ENCODE measurements around the gene CHSY3.

The CHSY3 gene

GRCh38 chr5:129899454-129899853 is 4.8 kb upstream of the CHSY3 start:
- H3K9me3 ChIP-seq (ENCODE audit: severe bottlenecking), result no peaks in the 10 kb centered on the region
- H3K4me1 ChIP-seq (ENCODE audit: insufficient read depth, poor library complexity, severe bottlenecking), result no peaks in the 10 kb centered on the region
- no peak overlapping the region for H3K27ac ChIP-seq (ENCODE audit: poor library complexity, severe bottlenecking)

GRCh38 chr5:129902816-129903215 is 1.4 kb upstream of the CHSY3 start:
- no peaks in the 10 kb centered on the region for H3K36me3 ChIP-seq (ENCODE audit: low read depth)
- no peak for DNase-seq (ENCODE audit: low spot score)
- peaks cover 5% of the 10 kb centered on the region for H3K4me1 ChIP-seq (ENCODE audit: insufficient read depth, poor library complexity, severe bottlenecking)
- TF ChIP-seq, protein P1, sequence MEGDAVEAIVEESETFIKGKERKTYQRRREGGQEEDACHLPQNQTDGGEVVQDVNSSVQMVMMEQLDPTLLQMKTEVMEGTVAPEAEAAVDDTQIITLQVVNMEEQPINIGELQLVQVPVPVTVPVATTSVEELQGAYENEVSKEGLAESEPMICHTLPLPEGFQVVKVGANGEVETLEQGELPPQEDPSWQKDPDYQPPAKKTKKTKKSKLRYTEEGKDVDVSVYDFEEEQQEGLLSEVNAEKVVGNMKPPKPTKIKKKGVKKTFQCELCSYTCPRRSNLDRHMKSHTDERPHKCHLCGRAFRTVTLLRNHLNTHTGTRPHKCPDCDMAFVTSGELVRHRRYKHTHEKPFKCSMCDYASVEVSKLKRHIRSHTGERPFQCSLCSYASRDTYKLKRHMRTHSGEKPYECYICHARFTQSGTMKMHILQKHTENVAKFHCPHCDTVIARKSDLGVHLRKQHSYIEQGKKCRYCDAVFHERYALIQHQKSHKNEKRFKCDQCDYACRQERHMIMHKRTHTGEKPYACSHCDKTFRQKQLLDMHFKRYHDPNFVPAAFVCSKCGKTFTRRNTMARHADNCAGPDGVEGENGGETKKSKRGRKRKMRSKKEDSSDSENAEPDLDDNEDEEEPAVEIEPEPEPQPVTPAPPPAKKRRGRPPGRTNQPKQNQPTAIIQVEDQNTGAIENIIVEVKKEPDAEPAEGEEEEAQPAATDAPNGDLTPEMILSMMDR (IDR thresholded peaks at IDR 0.05; ENCODE audit: poor library complexity, severe bottlenecking), result no peak
- H3K27ac ChIP-seq (ENCODE audit: poor library complexity, severe bottlenecking), result no peak overlapping the region
- ATAC-seq (ENCODE audit: low read depth), result no peak
- H3K27me3 ChIP-seq (ENCODE audit: insufficient read depth, poor library complexity, severe bottlenecking), result peaks cover 36% of the 10 kb centered on the region
- H3K9me3 ChIP-seq (ENCODE audit: severe bottlenecking), result no peaks in the 10 kb centered on the region
- no peak overlapping the region for H3K4me3 ChIP-seq (ENCODE audit: severe bottlenecking)

More at GRCh38 chr5:129899454-129899853, 4.8 kb upstream of the CHSY3 start:
- peaks cover 9% of the 10 kb centered on the region for H3K27me3 ChIP-seq (ENCODE audit: insufficient read depth, poor library complexity, severe bottlenecking)
- no peaks in the 10 kb centered on the region for H3K36me3 ChIP-seq (ENCODE audit: low read depth)
- no peak for DNase-seq (ENCODE audit: low spot score)
- TF ChIP-seq, protein P1 (IDR thresholded peaks at IDR 0.05; ENCODE audit: poor library complexity, severe bottlenecking), result peak; percentile 87
- ATAC-seq (ENCODE audit: low read depth), result no peak
- no peak overlapping the region for H3K4me3 ChIP-seq (ENCODE audit: severe bottlenecking)

- Histone ChIP-seq H3K4me1 (ENCODE audit: insufficient read depth, poor library complexity, severe bottlenecking) (peaks cover 5% of the 10 kb centered on the region), H3K9me3 (ENCODE audit: severe bottlenecking) (no peaks in the 10 kb centered on the region), H3K27ac (ENCODE audit: poor library complexity, severe bottlenecking) (no peak overlapping the region), H3K27me3 (ENCODE audit: insufficient read depth, poor library complexity, severe bottlenecking) (peaks cover 36% of the 10 kb centered on the region), H3K4me3 (ENCODE audit: severe bottlenecking) (peak overlapping the region; percentile 41), H3K36me3 (ENCODE audit: low read depth) (no peaks in the 10 kb centered on the region)
- ATAC-seq (ENCODE audit: low read depth) (peak; percentile 2; the same call in 2 of the 3 replicates), DNase-seq (ENCODE audit: low spot score) (peak; percentile 67)
- TF ChIP-seq, protein P1 (IDR thresholded peaks at IDR 0.05; ENCODE audit: poor library complexity, severe bottlenecking), result no peak
These were observed 681 bp upstream of the CHSY3 start for GRCh38 chr5:129903466-129904101.

- peak overlapping the region; percentile 41 for H3K4me3 ChIP-seq (ENCODE audit: severe bottlenecking)
- H3K9me3 ChIP-seq (ENCODE audit: severe bottlenecking), result no peaks in the 10 kb centered on the region
- H3K4me1 ChIP-seq (ENCODE audit: insufficient read depth, poor library complexity, severe bottlenecking), result peaks cover 5% of the 10 kb centered on the region
- ATAC-seq (ENCODE audit: low read depth) (peak; percentile 35), DNase-seq (ENCODE audit: low spot score) (peak; percentile 63)
- TF ChIP-seq, protein P1 (IDR thresholded peaks at IDR 0.05; ENCODE audit: poor library complexity, severe bottlenecking), result peak; percentile 11
- no peaks in the 10 kb centered on the region for H3K36me3 ChIP-seq (ENCODE audit: low read depth)
- H3K27ac ChIP-seq (ENCODE audit: poor library complexity, severe bottlenecking), result no peak overlapping the region
- peaks cover 36% of the 10 kb centered on the region for H3K27me3 ChIP-seq (ENCODE audit: insufficient read depth, poor library complexity, severe bottlenecking)
These were observed 605 bp downstream of the CHSY3 start for GRCh38 chr5:129904667-129905472.

Measured in RWPE2 (cell line).